ENCODE measurements around the gene TEX13D.

Gene TEX13D

GRCh38 chrX:124383354-124383753, 50.9 kb downstream of the TEX13D start:
- H3K27ac ChIP-seq, result no peak overlapping the region
- TF ChIP-seq CTCF (conservative IDR thresholded peaks at IDR 0.05), result no peak

GRCh38 chrX:124386401-124386800, 53.9 kb downstream of the TEX13D start:
- no peak overlapping the region for H3K27ac ChIP-seq
- TF ChIP-seq CTCF (conservative IDR thresholded peaks at IDR 0.05), result no peak
